Activated CD8-positive, alpha-beta T cell treated with anti-CD3 and anti-CD28 coated beads, Interleukin-2, amount 10 ng/mL, durations not matched to agents 7 days and 5 days (primary cell): ENCODE data around the gene TRIL. TPM values are rescaled to one million over a fixed set of nuclear protein-coding genes. Genes with fewer than 3 reads are reported as not detected.

Source experiments
- ATAC-seq: fragments of 150-1000 bp; cut with Tn5 transposase; one replicate; pipeline ENCODE4 v1.10.0; 2021; ENCODE audit warnings: moderate library complexity
- CTCF ChIA-PET: fragments of 350-600 bp; sonication (Branson Sonifier 250); formaldehyde crosslinking; loops from one replicate; lab custom pipeline; 2021; ENCODE audit warnings: antibody characterized with exemption; lab: Charles Lee
- POLR2A ChIA-PET: fragments of 350-600 bp; sonication (Branson Sonifier 250); formaldehyde crosslinking; loops from one replicate; lab custom pipeline; 2021; ENCODE audit warnings: antibody characterized with exemption; lab: Charles Lee
- DNase-seq: peaks from one replicate; pipeline ENCODE4 v3.0.0-alpha.2; 2020
- H3K27ac Mint-ChIP-seq: one replicate; pipeline ENCODE4 v1.8.0; 2021; ENCODE audit warnings: mild to moderate bottlenecking, mixed read lengths
- H3K27me3 Mint-ChIP-seq: one replicate; pipeline ENCODE4 v1.8.0; 2021; ENCODE audit warnings: low read depth, mixed read lengths
- H3K36me3 Mint-ChIP-seq: one replicate; pipeline ENCODE4 v1.8.0; 2021; ENCODE audit warnings: low read depth, mixed read lengths
- H3K4me1 Mint-ChIP-seq: one replicate; pipeline ENCODE4 v1.8.0; 2021; ENCODE audit warnings: low read depth, mixed read lengths
- H3K4me3 Mint-ChIP-seq: one replicate; pipeline ENCODE4 v1.8.0; 2021; ENCODE audit warnings: mild to moderate bottlenecking, mixed read lengths
- H3K9me3 Mint-ChIP-seq: one replicate; pipeline ENCODE4 v1.8.0; 2022; ENCODE audit warnings: mixed read lengths; ENCODE audit not compliant: insufficient read depth
- total RNA-seq, 2 experiments: library from RNA; stranded (reverse); gene quantifications; one replicate each; pipeline ENCODE4 v1.2.3, GENCODE V29; 2021

TRIL gene
- total RNA-seq, 2 experiments from 2014 or later: not detected

DNA sequence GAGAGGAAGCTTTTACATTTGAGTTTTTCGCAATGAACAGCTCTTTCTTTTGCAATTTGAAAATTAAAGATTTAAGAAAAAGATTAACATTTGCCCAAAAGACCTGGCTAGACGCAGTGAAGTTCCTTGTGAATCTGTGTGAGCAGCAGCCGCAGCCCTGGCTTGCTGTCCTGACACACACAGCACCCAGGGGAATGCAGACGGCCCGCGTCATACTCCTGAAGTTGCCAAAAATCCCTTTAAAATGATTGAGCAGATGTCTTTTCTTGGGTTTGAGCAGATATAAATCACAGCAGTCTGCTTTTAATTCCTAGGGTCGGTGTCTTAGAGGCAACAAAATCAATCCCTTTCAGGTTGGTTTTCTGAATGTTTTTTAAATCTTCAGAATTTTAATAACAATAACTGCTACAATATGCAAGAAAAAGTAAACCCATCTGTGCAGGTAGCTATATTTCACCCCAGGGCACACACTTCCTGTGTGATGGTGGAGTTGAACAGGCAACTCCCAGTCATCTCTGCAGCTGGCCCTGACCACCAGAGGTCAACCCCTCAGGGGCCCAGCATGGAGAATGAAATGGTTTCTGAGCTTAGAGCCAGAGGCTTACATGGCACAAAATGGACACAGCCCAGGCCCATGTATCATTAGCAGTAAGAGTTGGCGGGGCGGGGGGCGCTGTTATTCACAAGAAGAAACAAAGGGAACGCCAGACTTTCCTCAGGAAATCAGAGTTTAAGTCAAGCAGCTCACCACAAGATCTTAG, 32.2 kb upstream of the TRIL start:
- Mint-ChIP-seq H3K9me3 (no peaks in the 10 kb centered on the region), H3K27me3 (peaks cover 6% of the 10 kb centered on the region), H3K27ac (no peak overlapping the region), H3K4me3 (no peak overlapping the region), H3K4me1 (no peaks in the 10 kb centered on the region), H3K36me3 (no peaks in the 10 kb centered on the region)
- ChIA-PET CTCF (no interaction called here), POLR2A (no interaction called here)
- no peak for DNase-seq
- ATAC-seq: no peak

GRCh38 chr7:28989211-28989980, 31.3 kb upstream of the TRIL start:
- Mint-ChIP-seq H3K27me3 (peaks cover 6% of the 10 kb centered on the region), H3K9me3 (no peaks in the 10 kb centered on the region), H3K4me1 (no peaks in the 10 kb centered on the region), H3K27ac (no peak overlapping the region), H3K4me3 (no peak overlapping the region), H3K36me3 (no peaks in the 10 kb centered on the region)
- ChIA-PET CTCF (no interaction called here), POLR2A (no interaction called here)
- no peak for DNase-seq
- no peak for ATAC-seq

- Mint-ChIP-seq H3K4me1 (no peaks in the 10 kb centered on the region), H3K9me3 (no peaks in the 10 kb centered on the region), H3K36me3 (no peaks in the 10 kb centered on the region), H3K27ac (no peak overlapping the region), H3K27me3 (peaks cover 6% of the 10 kb centered on the region), H3K4me3 (no peak overlapping the region)
- DNase-seq: no peak
- ChIA-PET CTCF (no interaction called here), POLR2A (no interaction called here)
- ATAC-seq: no peak
These were observed 30.7 kb upstream of the TRIL start for GRCh38 chr7:28988810-28989209.

DNA sequence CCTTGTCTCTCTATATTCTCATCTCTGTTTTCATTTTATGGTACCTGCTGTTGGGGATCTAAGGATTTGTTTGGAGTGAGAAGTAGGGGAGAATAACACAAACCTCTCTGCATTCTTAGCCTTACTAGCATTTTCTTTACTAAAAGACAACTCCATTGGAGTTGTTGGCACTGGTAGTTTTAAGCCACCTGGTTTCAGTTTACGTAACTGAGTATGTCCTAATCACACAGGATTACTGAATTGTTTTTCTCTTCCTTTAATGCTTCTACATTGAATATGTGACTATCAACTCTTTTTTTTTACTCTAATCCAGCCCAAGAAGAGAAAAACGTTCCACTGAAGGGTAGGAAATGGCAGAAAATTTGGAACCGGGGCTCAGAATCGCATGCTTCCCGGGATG, 30.0 kb upstream of the TRIL start:
- peaks cover 6% of the 10 kb centered on the region for H3K27me3 Mint-ChIP-seq
- no peak overlapping the region for H3K4me3 Mint-ChIP-seq
- ATAC-seq: no peak
- no peak overlapping the region for H3K27ac Mint-ChIP-seq
- H3K36me3 Mint-ChIP-seq: no peaks in the 10 kb centered on the region
- no peaks in the 10 kb centered on the region for H3K4me1 Mint-ChIP-seq
- H3K9me3 Mint-ChIP-seq: no peaks in the 10 kb centered on the region
- CTCF ChIA-PET: no interaction called here
- POLR2A ChIA-PET: no interaction called here
- DNase-seq: no peak

DNA sequence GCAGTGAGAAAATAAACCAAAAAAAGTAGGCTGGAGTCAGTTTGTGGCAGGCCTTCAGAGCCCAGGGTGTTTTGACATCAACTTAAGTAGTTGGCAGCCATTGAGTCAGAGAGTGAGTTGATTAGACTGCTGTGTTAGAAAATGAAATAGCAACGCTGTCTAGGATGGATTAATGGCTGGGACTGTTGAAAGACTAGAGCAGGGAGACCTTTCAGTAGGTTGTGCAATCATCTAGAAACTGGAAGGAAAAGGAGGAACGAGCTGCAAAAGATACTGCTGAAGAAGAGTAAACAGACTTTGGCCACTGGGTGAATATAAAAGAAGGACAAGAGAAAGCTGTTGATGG, 28.6 kb upstream of the TRIL start:
- Mint-ChIP-seq H3K27ac (no peak overlapping the region), H3K9me3 (no peaks in the 10 kb centered on the region), H3K4me3 (no peak overlapping the region), H3K36me3 (no peaks in the 10 kb centered on the region), H3K4me1 (no peaks in the 10 kb centered on the region), H3K27me3 (peaks cover 6% of the 10 kb centered on the region)
- ChIA-PET CTCF (no interaction called here), POLR2A (no interaction called here)
- DNase-seq (no peak), ATAC-seq (no peak)

GRCh38 chr7:28986028-28986764, 28.1 kb upstream of the TRIL start:
- Mint-ChIP-seq H3K36me3 (no peaks in the 10 kb centered on the region), H3K4me3 (no peak overlapping the region), H3K27me3 (peaks cover 6% of the 10 kb centered on the region), H3K27ac (no peak overlapping the region), H3K9me3 (no peaks in the 10 kb centered on the region), H3K4me1 (no peaks in the 10 kb centered on the region)
- POLR2A ChIA-PET: no interaction called here
- DNase-seq: no peak
- CTCF ChIA-PET: no interaction called here
- no peak for ATAC-seq

GRCh38 chr7:28984631-28985030, 26.5 kb upstream of the TRIL start:
- ATAC-seq (no peak), DNase-seq (no peak)
- Mint-ChIP-seq H3K4me1 (no peaks in the 10 kb centered on the region), H3K9me3 (no peaks in the 10 kb centered on the region), H3K36me3 (no peaks in the 10 kb centered on the region), H3K27ac (no peak overlapping the region), H3K4me3 (no peak overlapping the region), H3K27me3 (peaks cover 6% of the 10 kb centered on the region)
- ChIA-PET POLR2A (no interaction called here), CTCF (no interaction called here)

GRCh38 chr7:28984217-28984616, 26.1 kb upstream of the TRIL start:
- DNase-seq (no peak), ATAC-seq (no peak)
- Mint-ChIP-seq H3K27ac (no peak overlapping the region), H3K36me3 (no peaks in the 10 kb centered on the region), H3K4me3 (no peak overlapping the region), H3K27me3 (peaks cover 6% of the 10 kb centered on the region), H3K9me3 (no peaks in the 10 kb centered on the region), H3K4me1 (no peaks in the 10 kb centered on the region)
- POLR2A ChIA-PET: no interaction called here
- CTCF ChIA-PET: no interaction called here

GRCh38 chr7:28983396-28984190, 25.5 kb upstream of the TRIL start:
- CTCF ChIA-PET: interaction anchor here (1.1 kb wide), 1 partner anchor 57 kb away, joined by 3 read pairs; no protein-coding TSS in a partner anchor

DNA sequence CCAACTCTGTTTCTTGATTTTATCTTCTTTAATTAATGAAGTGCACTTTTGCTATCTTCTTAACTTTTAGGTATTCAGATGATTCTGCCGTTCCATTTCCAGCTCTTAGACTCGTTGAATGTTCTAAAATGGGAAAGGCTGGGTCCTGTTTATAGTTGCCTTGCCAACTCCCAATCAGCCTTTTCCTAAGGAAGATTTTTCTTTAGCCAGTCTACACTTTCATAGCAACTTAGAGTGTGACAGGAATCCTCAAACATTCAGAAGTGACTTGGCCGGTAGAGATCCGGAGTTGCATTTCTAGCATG, 23.0 kb upstream of the TRIL start:
- ATAC-seq: no peak
- no peaks in the 10 kb centered on the region for H3K27me3 Mint-ChIP-seq
- H3K9me3 Mint-ChIP-seq: no peaks in the 10 kb centered on the region
- POLR2A ChIA-PET: no interaction called here
- DNase-seq: no peak
- H3K4me3 Mint-ChIP-seq: no peak overlapping the region
- H3K36me3 Mint-ChIP-seq: no peaks in the 10 kb centered on the region
- CTCF ChIA-PET: interaction anchor here (1.0 kb wide), 1 partner anchor 54 kb away, joined by 3 read pairs; no protein-coding TSS in a partner anchor
- no peaks in the 10 kb centered on the region for H3K4me1 Mint-ChIP-seq
- no peak overlapping the region for H3K27ac Mint-ChIP-seq

More at GRCh38 chr7:28983396-28984190, 25.5 kb upstream of the TRIL start:
- no peak for ATAC-seq
- no peaks in the 10 kb centered on the region for H3K4me1 Mint-ChIP-seq
- POLR2A ChIA-PET: no interaction called here
- H3K27ac Mint-ChIP-seq: no peak overlapping the region
- no peaks in the 10 kb centered on the region for H3K9me3 Mint-ChIP-seq
- no peaks in the 10 kb centered on the region for H3K36me3 Mint-ChIP-seq
- DNase-seq: no peak
- peaks cover 6% of the 10 kb centered on the region for H3K27me3 Mint-ChIP-seq
- no peak overlapping the region for H3K4me3 Mint-ChIP-seq

DNA sequence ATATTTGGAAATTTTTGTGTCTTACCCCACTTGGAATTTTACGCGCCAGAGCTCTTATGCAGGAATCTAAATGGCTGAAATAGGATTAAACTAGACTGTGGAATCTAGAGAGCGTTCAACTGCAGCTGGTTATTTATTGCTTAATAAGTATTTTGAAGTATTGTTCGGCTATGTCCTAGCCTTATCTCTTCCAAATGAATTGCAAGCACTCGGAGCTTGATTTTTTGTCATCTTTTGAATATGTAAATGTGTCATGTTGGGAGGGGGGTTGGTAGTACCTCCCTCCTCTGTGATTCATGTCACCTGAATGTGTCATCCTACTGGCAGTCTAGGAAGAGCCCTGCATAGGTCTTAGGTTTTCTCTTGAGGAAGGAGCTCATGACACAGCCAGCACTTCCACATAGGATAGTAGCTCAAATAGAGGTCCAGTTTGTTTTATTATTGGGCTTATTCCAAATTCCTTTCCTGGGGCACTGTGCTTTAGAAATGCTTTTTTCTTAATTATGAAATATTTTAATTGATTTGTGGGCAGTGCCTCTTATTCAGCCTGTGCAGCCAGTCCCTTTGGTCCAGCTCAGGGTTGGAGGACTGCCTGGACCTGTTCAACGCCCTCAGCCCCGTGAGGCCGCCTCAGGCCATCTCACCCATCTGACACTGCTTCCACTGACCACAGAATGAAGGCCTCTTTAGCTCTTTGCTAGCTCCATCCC, 22.5 kb upstream of the TRIL start:
- CTCF ChIA-PET: interaction anchor here (1.0 kb wide), 1 partner anchor 54 kb away, joined by 3 read pairs; no protein-coding TSS in a partner anchor
- H3K27me3 Mint-ChIP-seq: no peaks in the 10 kb centered on the region

More for the DNA sequence above, 22.5 kb upstream of the TRIL start:
- POLR2A ChIA-PET: interaction anchor here (0.5 kb wide), 1 partner anchor 10 kb away, joined by 3 read pairs; no protein-coding TSS in a partner anchor
- no peak overlapping the region for H3K27ac Mint-ChIP-seq
- no peaks in the 10 kb centered on the region for H3K36me3 Mint-ChIP-seq
- no peak for ATAC-seq
- DNase-seq: no peak
- no peaks in the 10 kb centered on the region for H3K4me1 Mint-ChIP-seq
- no peak overlapping the region for H3K4me3 Mint-ChIP-seq
- H3K9me3 Mint-ChIP-seq: no peaks in the 10 kb centered on the region
